NT2/D1 (cell line): ENCODE data around the gene WASF2.

Experiments
- YY1 ChIP-seq: IDR thresholded peaks from 2 replicates; pipeline ENCODE4 v1.6.1; 2011; ENCODE audit not compliant: insufficient read length, insufficient read depth
- ZNF274 ChIP-seq: IDR thresholded peaks from 2 replicates; pipeline ENCODE4 v1.6.1; 2011; ENCODE audit warnings: mild to moderate bottlenecking, low read depth, low read length

DNA sequence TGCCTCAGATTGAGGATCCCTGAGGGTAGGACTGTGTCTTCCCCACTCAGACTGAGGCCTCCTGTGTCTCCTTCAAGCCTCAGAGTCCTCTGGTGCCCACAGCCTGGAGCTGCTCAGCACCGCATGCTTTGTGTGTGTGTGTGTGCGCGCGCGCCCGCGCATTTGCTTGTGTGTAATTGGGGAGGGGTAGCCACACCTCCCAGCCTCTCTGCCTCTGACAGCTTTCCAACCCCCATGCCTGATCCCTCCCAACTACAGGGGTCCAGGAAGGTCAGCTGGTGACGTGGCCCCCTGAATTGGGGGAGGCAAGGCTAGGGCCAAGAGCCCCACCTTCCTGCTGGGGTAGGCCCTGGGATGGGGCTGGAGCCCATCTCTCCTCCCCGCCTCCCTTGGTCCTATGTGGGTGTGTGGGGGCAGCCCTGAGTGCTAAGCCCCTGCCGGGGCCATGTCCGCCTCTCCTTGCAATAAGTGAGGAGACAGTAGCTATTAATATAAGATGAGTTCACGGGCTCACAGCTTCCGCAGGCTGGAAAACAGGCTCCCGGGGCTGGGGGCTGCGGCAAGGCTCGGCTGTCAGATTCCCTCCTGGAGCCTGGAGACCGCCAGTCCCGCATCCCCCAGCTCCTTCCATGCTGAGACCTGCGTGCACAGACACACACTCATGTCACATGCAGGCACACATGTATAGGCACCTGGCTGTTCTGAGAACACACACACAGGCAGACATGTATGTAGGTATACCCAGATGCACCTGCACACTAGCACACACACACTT is 90.5 kb downstream of the WASF2 start:
- TF ChIP-seq YY1 (no peak), ZNF274 (no peak)
